GM18858 (cell line): Measurements from ENCODE around the gene AOC2.
A peak's percentile ranks its signal among the peaks of the same experiment; 100 is the strongest.
"Not testable (repeated sequence)": the region's sequence is repeated elsewhere in the genome, so short reads cannot be mapped to it uniquely, and the experiment has no call there.

Experiments used
- ATAC-seq: cut with Tn5 transposase; IDR thresholded peaks from one replicate; pipeline ENCODE4 v1.9.1; 2021; ENCODE audit not compliant: unreplicated experiment

Gene AOC2

GRCh38 chr17:42832213-42832933 is 12.0 kb upstream of the AOC2 start:
- no peak for ATAC-seq

GRCh38 chr17:42832934-42833766 is 11.2 kb upstream of the AOC2 start, which contains the start of gene PSME3:
PSME3 (plus strand) TSS chr17:42833397; CDS start chr17:42833632, 235 bp downstream.
- peak; percentile 65 for ATAC-seq

DNA sequence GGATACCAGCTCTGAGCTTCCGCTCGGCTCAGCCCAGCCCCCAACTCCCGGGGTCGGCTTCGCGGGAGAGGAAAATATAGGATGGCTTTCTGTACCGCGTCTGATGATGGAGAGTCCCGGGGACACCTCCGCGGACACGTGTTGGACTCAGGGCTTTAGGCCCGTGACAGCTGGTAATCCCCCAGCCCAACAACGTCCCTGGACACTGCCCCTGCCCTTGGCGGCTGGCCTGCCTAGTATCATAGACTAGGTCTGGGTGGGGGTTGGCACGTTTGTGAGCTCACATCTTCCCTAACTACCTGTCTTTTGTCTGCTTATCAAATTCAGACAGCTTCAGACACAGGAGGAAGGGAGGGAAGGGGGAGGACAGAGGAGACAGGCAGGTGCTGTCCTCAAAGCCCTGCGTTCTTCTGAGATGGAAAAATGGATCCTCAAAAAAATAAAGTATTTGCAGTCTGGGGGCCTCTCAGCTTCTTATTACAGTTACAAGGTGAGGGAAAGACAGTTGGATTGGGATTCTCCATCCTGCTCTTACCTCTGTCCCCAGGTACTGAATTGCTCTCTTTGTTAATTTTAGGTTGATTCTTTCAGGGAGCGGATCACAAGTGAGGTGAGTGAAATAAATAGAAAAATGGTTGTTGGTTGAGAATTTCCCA is 10.5 kb upstream of the AOC2 start:
- no peak for ATAC-seq

DNA sequence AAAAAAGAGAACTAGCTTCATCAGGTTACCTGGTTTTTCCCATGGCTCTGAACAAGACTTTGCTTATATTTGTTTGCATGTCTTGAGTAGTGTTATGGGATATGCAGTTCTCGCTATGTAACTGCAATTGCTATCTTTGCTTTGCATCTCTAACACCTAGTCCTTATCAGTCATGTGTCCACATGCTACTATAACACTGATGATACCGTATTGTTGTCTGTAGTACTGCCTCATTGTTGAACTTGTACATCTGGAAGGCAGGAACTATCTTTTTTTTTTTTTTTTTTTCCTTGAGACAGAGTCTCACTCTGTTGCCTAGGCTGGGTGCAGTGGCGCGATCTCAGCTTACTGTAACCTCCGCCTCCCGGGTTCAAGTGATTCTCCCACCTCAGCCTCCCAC is 8.6 kb upstream of the AOC2 start:
- no peak for ATAC-seq

GRCh38 chr17:42841975-42842685 is 2.2 kb upstream of the AOC2 start:
- no peak for ATAC-seq

- no peak for ATAC-seq
Measured at GRCh38 chr17:42843358-42843934, 934 bp upstream of the AOC2 start.

- no peak for ATAC-seq
Measured at GRCh38 chr17:42844761-42845555, 578 bp downstream of the AOC2 start.

GRCh38 chr17:42845556-42845917 is 1.2 kb downstream of the AOC2 start:
- ATAC-seq = no peak

- no peak for ATAC-seq
Measured at GRCh38 chr17:42845918-42846593, 1.7 kb downstream of the AOC2 start.

DNA sequence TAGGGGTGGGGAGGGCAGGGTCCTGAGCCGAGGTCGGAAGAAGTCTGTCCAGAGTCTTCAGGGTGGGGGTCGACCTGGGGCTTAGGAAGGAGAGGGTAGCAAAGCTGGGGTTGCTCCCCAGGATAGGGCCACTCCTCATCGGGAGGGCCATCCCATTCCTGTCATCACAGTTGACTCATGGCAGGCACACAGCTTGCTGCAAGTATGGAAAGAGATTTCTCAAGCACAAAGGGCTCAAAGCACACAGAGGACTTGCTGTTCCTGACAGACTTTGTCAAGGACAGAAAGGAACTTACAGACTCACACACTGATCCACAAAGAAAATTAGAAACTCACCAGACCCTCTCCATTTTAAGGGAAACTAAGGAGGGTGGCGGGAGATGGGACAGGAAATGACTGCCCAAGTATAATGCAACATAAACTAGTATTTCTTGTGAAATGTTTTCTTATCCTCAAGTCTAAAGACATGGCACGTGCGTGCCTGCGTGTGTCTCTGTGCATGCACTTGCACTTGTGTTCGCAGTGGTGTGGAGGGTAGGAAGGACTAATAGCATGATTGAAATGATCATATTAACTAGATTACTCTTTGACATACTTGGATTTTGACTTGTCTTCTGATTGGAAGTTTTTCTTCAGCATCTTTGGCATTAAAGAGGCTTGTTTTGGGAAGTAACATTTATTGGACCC is 2.4 kb downstream of the AOC2 start:
- no peak for ATAC-seq

- no peak for ATAC-seq
Measured at GRCh38 chr17:42848093-42848492, 3.7 kb downstream of the AOC2 start.

DNA sequence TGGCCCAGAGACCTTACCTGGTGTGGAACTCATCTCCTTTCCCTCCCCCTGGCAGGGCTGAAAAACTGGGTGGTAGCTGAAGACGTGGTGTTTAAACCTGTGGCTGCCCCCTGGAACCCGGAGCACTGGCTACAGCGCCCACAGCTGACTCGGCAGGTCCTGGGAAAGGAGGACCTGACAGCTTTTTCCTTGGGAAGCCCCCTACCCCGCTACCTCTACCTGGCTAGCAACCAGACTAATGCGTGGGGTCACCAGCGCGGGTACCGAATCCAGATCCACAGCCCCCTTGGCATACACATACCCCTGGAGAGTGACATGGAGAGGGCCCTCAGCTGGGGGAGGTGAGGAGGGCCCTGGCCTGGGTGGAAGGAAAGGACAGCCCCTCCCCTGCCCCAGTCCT is 4.7 kb downstream of the AOC2 start:
- no peak for ATAC-seq

GRCh38 chr17:42849451-42850181 is 5.2 kb downstream of the AOC2 start:
- ATAC-seq = no peak

- ATAC-seq = no peak
Measured at GRCh38 chr17:42850954-42851353, 6.6 kb downstream of the AOC2 start, which contains the start of gene AOC3. AOC3 (plus strand) TSS chr17:42851199; CDS start chr17:42851344, 145 bp downstream.

DNA sequence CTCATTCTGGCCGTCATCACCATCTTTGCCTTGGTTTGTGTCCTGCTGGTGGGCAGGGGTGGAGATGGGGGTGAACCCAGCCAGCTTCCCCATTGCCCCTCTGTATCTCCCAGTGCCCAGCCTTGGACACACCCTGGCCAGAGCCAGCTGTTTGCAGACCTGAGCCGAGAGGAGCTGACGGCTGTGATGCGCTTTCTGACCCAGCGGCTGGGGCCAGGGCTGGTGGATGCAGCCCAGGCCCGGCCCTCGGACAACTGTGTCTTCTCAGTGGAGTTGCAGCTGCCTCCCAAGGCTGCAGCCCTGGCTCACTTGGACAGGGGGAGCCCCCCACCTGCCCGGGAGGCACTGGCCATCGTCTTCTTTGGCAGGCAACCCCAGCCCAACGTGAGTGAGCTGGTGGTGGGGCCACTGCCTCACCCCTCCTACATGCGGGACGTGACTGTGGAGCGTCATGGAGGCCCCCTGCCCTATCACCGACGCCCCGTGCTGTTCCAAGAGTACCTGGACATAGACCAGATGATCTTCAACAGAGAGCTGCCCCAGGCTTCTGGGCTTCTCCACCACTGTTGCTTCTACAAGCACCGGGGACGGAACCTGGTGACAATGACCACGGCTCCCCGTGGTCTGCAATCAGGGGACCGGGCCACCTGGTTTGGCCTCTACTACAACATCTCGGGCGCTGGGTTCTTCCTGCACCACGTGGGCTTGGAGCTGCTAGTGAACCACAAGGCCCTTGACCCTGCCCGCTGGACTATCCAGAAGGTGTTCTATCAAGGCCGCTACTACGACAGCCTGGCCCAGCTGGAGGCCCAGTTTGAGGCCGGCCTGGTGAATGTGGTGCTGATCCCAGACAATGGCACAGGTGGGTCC is 7.2 kb downstream of the AOC2 start:
- not testable (repeated sequence) for ATAC-seq

GRCh38 chr17:42852351-42852750 is 8.0 kb downstream of the AOC2 start:
- no peak for ATAC-seq

GRCh38 chr17:42853004-42853403 is 8.6 kb downstream of the AOC2 start:
- ATAC-seq = no peak
